ENCODE data around the gene RCBTB1.
A peak's percentile ranks its signal among the peaks of the same experiment; 100 is the strongest.
"Not testable (repeated sequence)": the region's sequence is repeated elsewhere in the genome, so short reads cannot be mapped to it uniquely, and the experiment has no call there.

Gene RCBTB1

DNA sequence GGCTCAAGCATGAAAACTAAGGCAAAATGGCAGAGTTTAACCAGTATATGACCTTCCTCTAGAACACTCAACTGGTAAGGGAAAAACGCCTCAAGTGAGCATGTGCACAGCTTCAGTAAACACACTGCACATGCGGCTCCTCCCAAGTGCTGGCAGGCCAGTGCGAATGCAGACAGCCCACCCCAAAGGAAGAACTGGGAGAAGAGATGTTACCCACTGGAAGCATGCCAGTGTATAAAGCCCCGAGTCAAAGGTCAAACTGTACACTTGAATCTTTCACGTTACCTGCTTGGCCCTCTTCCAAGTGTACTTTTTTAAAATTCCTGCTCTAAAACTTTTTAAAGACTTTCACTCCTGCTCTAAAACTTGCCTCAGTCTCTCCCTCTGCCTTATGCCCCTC, 19.2 kb upstream of the RCBTB1 start:
- no peak for DNase-seq (ENCODE audit: low spot score)

GRCh38 chr13:49602615-49603014, 17.3 kb upstream of the RCBTB1 start:
- not testable (repeated sequence) for DNase-seq (ENCODE audit: low spot score)

DNA sequence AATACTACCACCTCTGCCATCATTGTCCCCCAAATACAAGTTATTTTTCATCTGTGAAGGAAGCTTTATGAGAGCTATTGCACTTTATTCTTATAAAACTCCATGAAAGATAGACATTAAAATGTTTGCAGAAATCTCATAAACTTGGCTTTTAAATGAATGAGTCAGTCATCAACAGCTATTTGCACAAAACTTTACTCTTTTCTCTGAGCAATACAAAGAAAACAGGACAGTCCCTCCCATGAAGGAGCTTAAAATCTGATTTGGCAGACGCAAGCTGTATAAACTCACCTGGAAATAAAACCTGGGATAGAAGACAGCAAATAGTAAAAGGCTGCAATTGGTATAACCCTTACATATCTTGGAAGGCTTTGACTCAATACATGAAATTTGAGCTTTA, 16.6 kb upstream of the RCBTB1 start:
- DNase-seq (ENCODE audit: low spot score), result no peak

DNA sequence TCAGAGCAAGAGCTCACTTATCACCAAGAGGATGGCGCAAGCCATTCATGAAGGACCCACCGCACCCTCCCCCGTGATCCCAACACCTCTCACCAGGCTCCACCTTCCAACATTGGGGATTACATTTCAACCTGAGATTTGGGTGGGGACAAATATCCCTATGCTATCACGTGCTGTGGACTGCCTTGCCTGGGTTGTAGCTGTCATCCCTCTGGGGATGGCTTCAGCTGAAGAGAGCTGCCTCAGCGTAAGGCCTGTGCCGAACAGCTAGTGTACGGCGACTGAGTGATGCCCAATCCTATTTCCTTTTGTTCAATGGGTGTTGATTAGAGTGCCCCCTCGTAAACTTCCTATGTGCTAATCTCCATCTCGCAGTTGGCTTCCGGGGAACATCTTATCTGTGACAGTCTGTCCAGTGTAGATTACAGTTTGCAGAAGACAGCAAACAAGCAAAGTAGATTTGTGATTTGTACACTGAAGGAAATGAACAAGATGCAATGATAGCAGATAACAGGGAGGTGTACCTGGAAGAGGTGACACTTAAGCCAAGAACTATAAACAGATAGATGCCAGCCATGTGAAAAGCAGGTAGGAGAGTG, 11.8 kb upstream of the RCBTB1 start:
- no peak for DNase-seq (ENCODE audit: low spot score)

- no peak for DNase-seq (ENCODE audit: low spot score)
Observed at GRCh38 chr13:49596221-49596620, 10.9 kb upstream of the RCBTB1 start.

DNA sequence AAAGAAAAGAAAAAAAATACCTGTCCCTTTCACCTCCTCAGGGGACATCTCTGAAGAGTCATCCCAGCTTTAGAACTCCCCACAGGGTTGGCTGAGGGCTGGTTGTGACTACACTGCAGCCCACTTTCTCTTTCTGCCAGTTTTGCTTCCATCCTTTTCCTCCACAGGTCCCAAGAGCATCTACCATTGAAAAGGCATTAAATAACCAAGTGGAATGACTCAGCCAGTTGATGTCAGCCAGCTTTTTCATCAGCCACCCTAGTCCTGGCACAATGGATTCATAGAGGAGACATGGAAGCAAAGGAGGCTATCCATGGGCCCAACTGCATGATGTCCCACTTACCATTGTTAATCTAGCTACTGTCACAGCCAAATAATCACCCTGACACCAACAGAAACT, 9.2 kb upstream of the RCBTB1 start:
- no peak for DNase-seq (ENCODE audit: low spot score)

- not testable (repeated sequence) for DNase-seq (ENCODE audit: low spot score)
Observed at GRCh38 chr13:49593876-49594275, 8.5 kb upstream of the RCBTB1 start.

DNA sequence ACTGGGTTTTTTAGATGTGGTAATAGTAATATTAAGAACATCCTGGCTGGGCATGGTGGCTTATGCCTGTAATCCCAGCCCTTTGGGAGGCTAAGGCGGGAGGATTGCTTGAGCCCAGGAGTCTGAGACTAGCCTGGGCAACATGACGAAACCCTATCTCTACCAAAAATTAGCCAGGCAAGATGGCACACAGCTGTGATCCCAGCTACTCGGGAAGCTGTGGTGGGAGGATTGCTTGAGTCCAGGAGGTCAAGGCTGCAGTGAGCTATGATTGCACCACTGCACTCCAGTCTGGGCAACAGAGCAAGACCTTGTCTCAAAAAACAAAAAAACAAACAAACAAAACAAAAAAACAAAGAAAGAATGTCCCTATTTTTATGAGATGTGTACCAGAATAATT, 5.4 kb upstream of the RCBTB1 start:
- DNase-seq (ENCODE audit: low spot score), result not testable (repeated sequence)

- DNase-seq (ENCODE audit: low spot score), result no peak
Observed at GRCh38 chr13:49587311-49587847, 2.0 kb upstream of the RCBTB1 start.

DNA sequence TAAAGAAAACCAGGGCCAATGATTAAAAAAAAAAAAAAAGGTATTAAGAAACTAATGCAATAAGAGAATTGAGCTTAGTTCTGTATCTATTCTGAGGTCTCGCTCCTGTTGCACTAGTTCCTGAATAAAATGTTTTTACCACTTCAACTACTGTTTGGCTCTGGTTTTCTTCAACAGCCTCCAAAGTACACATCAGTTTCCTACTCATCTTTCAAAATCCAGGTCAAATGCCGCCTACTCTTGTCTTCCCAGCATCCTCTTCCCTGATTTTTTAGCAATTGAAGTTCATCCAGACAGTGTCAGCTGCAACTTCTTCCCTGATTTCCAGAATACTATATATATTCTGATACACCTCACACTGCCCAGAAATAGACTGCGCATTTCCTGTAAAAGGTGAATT, 1.4 kb upstream of the RCBTB1 start:
- no peak for DNase-seq (ENCODE audit: low spot score)

- peak; percentile 56 for DNase-seq (ENCODE audit: low spot score)
Observed at GRCh38 chr13:49584771-49585182, 581 bp downstream of the RCBTB1 start.

DNA sequence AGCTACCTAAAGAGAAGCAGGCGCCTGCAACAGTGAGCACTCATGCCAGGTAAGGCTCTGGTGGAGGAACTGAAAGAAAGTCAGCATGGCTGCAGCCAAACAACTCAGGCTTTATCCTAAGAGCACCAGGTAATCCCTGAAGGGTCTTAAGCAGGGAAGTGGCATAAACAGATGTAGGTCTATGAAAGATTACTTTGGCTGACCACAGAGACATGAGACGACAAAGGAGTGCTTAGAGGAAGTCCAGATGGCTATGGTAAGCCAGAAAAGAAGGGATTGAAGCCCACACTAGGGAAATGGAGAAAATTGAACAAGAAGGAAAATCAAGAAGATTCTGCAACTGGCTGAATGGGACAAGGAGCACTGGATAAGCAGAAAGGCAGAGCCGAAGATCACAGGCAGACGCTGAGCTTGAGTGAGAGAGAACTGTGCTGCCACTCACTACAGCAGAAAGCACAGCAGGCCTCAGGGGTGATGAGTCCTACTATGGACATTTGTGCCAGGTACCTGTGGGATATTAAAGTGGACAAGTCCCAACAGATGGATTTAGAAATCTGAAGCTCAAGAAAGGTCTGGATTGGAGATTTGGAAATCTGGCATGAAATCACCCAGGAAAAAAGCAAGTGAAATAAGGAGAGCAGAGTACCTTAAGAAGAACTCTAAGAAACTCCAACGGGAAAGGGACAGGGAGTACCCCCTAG, 4.2 kb downstream of the RCBTB1 start:
- DNase-seq (ENCODE audit: low spot score), result no peak

- DNase-seq (ENCODE audit: low spot score), result no peak
Observed at GRCh38 chr13:49579501-49579900, 5.9 kb downstream of the RCBTB1 start.

- DNase-seq (ENCODE audit: low spot score), result no peak
Observed at GRCh38 chr13:49571299-49572240, 13.8 kb downstream of the RCBTB1 start.

DNA sequence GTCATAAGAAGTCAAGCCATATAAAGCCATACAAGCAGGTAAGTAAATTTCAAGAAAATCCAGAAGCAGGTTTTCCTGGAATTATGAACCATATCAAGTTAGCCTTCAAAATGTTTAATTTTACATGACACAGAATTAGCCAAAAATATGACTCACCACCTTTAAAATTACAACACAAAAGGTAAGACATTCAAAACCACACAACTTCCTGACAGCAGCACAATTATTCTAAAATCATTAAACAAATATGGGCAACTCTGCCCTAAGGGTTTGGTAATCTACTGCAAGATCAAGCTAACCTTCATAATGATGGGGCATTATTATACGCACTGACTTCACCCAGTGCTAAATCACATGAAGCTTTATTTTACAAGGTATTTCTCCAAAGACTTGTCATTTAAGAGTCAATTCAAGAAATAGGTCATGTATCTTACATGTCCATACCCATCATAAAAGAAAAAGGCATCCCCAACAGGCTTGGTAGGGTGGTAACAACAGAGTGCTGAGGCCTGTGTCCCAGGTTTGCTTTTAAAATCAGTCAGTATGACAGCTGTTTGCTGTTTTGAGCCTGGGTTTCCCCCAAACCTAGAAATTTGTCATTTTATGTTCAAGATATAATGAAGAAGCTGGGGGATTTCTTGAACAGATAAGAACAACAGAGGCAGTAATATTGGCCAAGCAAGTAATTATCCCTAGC, 15.2 kb downstream of the RCBTB1 start:
- no peak for DNase-seq (ENCODE audit: low spot score)

GRCh38 chr13:49567491-49567890, 17.9 kb downstream of the RCBTB1 start:
- no peak for DNase-seq (ENCODE audit: low spot score)

GRCh38 chr13:49566461-49566860, 18.9 kb downstream of the RCBTB1 start:
- DNase-seq (ENCODE audit: low spot score), result no peak

DNA sequence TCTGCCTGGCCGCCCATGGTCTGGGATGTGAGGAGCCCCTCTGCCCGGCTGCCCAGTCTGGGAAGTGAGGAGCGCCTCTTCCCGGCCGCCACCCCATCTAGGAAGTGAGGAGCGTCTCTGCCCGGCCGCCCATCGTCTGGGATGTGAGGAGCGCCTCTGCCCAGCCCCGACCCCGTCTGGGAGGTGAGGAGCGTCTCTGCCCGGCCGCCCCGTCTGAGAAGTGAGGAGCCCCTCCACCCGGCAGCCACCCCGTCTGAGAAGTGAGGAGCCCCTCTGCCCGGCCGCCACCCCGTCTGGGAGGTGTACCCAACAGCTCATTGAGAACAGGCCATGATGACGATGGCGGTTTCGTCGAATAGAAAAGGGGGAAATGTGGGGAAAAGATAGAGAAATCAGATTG, 19.9 kb downstream of the RCBTB1 start:
- not testable (repeated sequence) for DNase-seq (ENCODE audit: low spot score)

DNA sequence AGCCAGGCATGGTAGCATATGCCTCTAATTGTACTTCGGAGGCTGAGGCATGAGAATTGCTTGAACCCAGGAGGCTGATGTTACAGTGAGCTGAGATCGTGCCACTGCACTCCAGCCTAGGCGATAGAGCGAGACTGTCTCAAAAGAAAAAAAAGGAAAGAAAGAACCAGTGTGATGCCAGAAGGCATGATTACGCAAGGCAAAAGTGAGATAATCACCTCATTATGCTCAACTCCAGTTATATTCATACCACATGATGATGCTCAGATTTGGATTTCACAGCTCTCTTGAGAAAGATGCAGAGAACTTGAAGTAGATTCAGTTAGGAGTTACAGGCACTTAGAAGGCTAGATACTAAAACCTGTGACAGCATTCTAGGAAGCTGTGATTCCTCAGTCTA, 21.8 kb downstream of the RCBTB1 start:
- no peak for DNase-seq (ENCODE audit: low spot score)

DNA sequence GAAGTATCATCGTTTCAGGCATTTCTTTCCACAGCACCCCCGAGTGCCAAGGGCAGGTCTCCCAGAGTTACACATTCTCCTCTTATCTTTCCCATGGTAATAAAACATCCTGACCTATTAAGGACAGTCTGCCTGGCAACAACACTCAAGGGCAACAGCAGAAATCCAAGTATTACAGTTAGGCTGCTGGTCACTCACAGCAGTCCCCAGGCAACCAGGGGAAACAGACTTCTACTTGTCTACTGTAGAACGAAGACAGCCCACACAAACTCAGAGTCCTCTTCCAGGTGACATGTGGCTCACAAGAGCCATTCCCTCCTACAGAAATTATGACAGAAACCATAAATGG, 24.3 kb downstream of the RCBTB1 start:
- DNase-seq (ENCODE audit: low spot score), result no peak

DNA sequence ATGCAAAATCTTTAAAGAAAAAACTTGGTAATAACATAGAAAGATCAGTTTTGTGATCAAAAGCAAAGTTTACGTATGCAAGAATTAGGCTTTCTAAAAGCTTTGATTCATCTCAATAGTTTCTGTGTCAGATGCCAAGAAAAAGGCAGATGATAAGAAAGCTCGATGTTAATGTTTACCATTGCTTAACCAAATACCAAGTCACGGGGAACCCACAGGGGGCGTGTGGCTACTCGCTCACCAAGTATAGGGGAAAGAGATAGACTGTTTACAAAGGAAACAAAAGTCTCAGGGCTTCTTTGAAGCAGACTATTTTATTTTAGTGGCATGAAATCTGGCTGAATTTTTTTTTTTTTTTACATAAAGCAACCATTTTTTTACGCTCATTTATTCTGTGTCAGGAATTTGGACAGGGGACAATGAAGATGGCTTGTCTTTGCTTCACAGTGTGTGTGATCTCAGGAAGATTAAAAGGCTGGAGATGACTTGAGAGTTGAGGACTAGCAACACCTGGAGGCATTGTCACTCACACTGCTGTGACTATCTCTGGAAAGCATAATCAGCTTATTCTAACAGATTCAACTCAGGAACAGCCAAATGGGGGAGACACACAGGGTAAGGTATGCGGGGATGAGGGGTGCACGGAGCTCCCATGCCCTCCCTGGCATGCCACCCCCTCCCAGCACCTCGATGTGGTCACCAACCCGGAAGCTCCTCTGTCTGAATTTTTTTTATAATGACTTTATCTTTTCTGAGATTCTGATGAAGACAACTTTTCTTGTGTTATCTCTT, 24.9 kb downstream of the RCBTB1 start:
- no peak for DNase-seq (ENCODE audit: low spot score)
